ENCODE data around the gene CD69. TPM values are rescaled to one million over a fixed set of nuclear protein-coding genes. Genes with fewer than 3 reads are reported as not detected.

CD69 gene
- total and polyA plus RNA-seq, 2 donors (not counting 3 experiments of a cell fraction or from before 2014, with no cell fraction given) = 0.49 to 4.4 TPM

- intact Hi-C loops (cut with micrococcal nuclease) = no loop called here
- H3K9me1 ChIP-seq (replicated peaks; ENCODE audit: control insufficient read depth, extremely low read depth, insufficient read depth, low read length) = no peaks in the 10 kb centered on the region
- POLR2A ChIA-PET = no interaction called here
Measured at GRCh38 chr12:9781360-9781759, 20.7 kb upstream of the CD69 start.

More at GRCh38 chr12:9781360-9781759, 20.7 kb upstream of the CD69 start:
- Histone ChIP-seq H3K27me3 (ENCODE audit: control insufficient read depth in 2 of 2, insufficient read depth in 2 of 2, low read length in 2 of 2) (no peaks in the 10 kb centered on the region), H3K4me3 (replicated peaks in 1 of 3; ENCODE audit: insufficient read depth in 1 of 3, low read depth in 1 of 3, low read length in 3 of 3) (no peak overlapping the region), H4K20me1 (replicated peaks; ENCODE audit: control insufficient read depth, extremely low read depth, insufficient read depth, low read length) (no peaks in the 10 kb centered on the region), H3K4me2 (ENCODE audit: insufficient read depth, low read length) (no peak overlapping the region), H3K36me3 (ENCODE audit: control insufficient read depth in 2 of 2, extremely low read depth in 1 of 2, insufficient read depth in 2 of 2, low read length in 2 of 2) (no peaks in the 10 kb centered on the region), H3K4me1 (ENCODE audit: control insufficient read depth, extremely low read depth, insufficient read depth, low read length) (no peaks in the 10 kb centered on the region), H3K9ac (replicated peaks; ENCODE audit: extremely low read depth, insufficient read depth, low read length) (no peak overlapping the region), H3K27ac (ENCODE audit: insufficient read depth, low read depth, low read length) (no peak overlapping the region), H2AFZ (ENCODE audit: low read depth, low read length) (no peak overlapping the region), H3K9me3 (replicated peaks; ENCODE audit: control insufficient read depth, insufficient read depth, low read length) (no peaks in the 10 kb centered on the region), H3K79me2 (ENCODE audit: control insufficient read depth, insufficient read depth, low read length) (no peaks in the 10 kb centered on the region)
- TF ChIP-seq FOS (IDR thresholded peaks at IDR 0.05; ENCODE audit: borderline replicate concordance, insufficient read depth, low read length) = no peak
- no peak for TF ChIP-seq MYC (IDR thresholded peaks at IDR 0.05; ENCODE audit: low read depth, low read length)
- TF ChIP-seq POLR2AphosphoS5 (IDR thresholded peaks at IDR 0.05; ENCODE audit: insufficient read depth, low read depth, low read length) = no peak
- TF ChIP-seq EZH2 (IDR thresholded peaks at IDR 0.05; ENCODE audit: borderline replicate concordance, low read depth, low read length, severe bottlenecking) = no peak
- TF ChIP-seq JUN (IDR thresholded peaks at IDR 0.05; ENCODE audit: borderline replicate concordance, insufficient read depth, insufficient read length, low read depth) = no peak
- no peak for TF ChIP-seq CTCF (IDR thresholded peaks at IDR 0.05; ENCODE audit: extremely low read depth in 1 of 2, insufficient read depth in 1 of 2, low read depth in 1 of 2, low read length in 2 of 2)
- no peak for TF ChIP-seq POLR2A (IDR thresholded peaks at IDR 0.05; ENCODE audit: low read depth, low read length)
- no peak for TF ChIP-seq GATA2 (IDR thresholded peaks at IDR 0.05; ENCODE audit: insufficient read depth, insufficient read length, low read depth, low read length)
- FAIRE-seq (no peak), DNase-seq (ENCODE audit: low read depth, low spot score) (no peak)
- dilution Hi-C loops (cut with MboI; ENCODE audit: extremely low pct_ligation_motif_present, low sequenced_read_pairs) = no loop called here
- no TSS peak for BruUV-seq (replicated peaks)
- CTCF ChIA-PET = interaction anchor here (1.2 to 1.6 kb wide), 3 partner anchors 8 to 16 kb away, joined by 3 to 4 read pairs (median 3); no protein-coding TSS in a partner anchor

Data from endothelial cell of umbilical vein (primary cell).